Neuronal stem cell (in vitro differentiated cells): Measurements from ENCODE around the gene AMOTL2. TPM values are rescaled to one million over a fixed set of nuclear protein-coding genes. Genes with fewer than 3 reads are reported as not detected.

Experiments used
- DNase-seq: peaks from one replicate; pipeline ENCODE4 v3.0.0-alpha.2; 2013; ENCODE audit warnings: low spot score
- H2AFZ ChIP-seq: one replicate; pipeline ENCODE4 v1.6.1; 2013; ENCODE audit warnings: mild to moderate bottlenecking, low read length, inconsistent platforms
- H2AK5ac ChIP-seq: 2 replicates; pipeline ENCODE4 v1.6.1; 2013; ENCODE audit warnings: low read depth, mild to moderate bottlenecking, inconsistent platforms, low read length, moderate library complexity, mixed read lengths
- H2BK120ac ChIP-seq: 2 replicates; pipeline ENCODE4 v1.6.1; 2013; ENCODE audit warnings: low read depth, mild to moderate bottlenecking, inconsistent platforms, low read length, moderate library complexity, mixed read lengths
- H2BK12ac ChIP-seq: one replicate; pipeline ENCODE4 v1.6.1; 2013; ENCODE audit warnings: low read length, inconsistent platforms
- H2BK15ac ChIP-seq: 2 replicates; pipeline ENCODE4 v1.6.1; 2013; ENCODE audit warnings: mild to moderate bottlenecking, low read length, inconsistent platforms, mixed read lengths
- H2BK5ac ChIP-seq: one replicate; pipeline ENCODE4 v1.6.1; 2013; ENCODE audit warnings: inconsistent platforms, mild to moderate bottlenecking, low read length, moderate library complexity
- H3K14ac ChIP-seq: one replicate; pipeline ENCODE4 v1.6.1; 2013; ENCODE audit warnings: low read length, inconsistent platforms
- H3K18ac ChIP-seq: 2 replicates; pipeline ENCODE4 v1.6.1; 2013; ENCODE audit warnings: low read length, inconsistent platforms
- H3K23ac ChIP-seq: 2 replicates; pipeline ENCODE4 v1.6.1; 2013; ENCODE audit warnings: low read depth, mild to moderate bottlenecking, mixed read lengths, low read length, inconsistent platforms; ENCODE audit not compliant: poor library complexity
- H3K27ac ChIP-seq: replicated peaks from 3 replicates; pipeline ENCODE4 v1.5.1; 2013; ENCODE audit warnings: low read length, inconsistent platforms
- H3K27me3 ChIP-seq, 3 experiments: 2 replicates each; pipeline ENCODE4 v1.6.1; 2013; ENCODE audit warnings: low read length in 3 of 3, mild to moderate bottlenecking in 2 of 3, inconsistent platforms in 1 of 3, low read depth in 1 of 3, mixed read lengths in 1 of 3, moderate library complexity in 1 of 3; ENCODE audit not compliant: control insufficient read depth in 3 of 3, insufficient read depth in 3 of 3
- H3K36me3 ChIP-seq, 2 donors: replicated peaks in 1 of 2; 2 replicates each; pipeline ENCODE4 v1.6.1; 2013; ENCODE audit warnings: low read length in 2 of 2; ENCODE audit not compliant: control insufficient read depth in 2 of 2, insufficient read depth in 2 of 2
- H3K4ac ChIP-seq: 2 replicates; pipeline ENCODE4 v1.6.1; 2013; ENCODE audit warnings: inconsistent platforms, mild to moderate bottlenecking, low read length, moderate library complexity
- H3K4me1 ChIP-seq, 2 donors: 1 replicate in 1 of 2; 2 replicates in 1 of 2; pipeline ENCODE4 v1.6.1; 2013; ENCODE audit warnings: low read length in 2 of 2, low read depth in 1 of 2; ENCODE audit not compliant: control insufficient read depth in 2 of 2, insufficient read depth in 1 of 2
- H3K4me2 ChIP-seq: one replicate; pipeline ENCODE4 v1.6.1; 2013; ENCODE audit warnings: mild to moderate bottlenecking, low read length, inconsistent platforms; ENCODE audit not compliant: insufficient read depth, poor library complexity, severe bottlenecking
- H3K4me3 ChIP-seq, 2 donors: 2 replicates each; pipeline ENCODE4 v1.5.1; 2013; ENCODE audit warnings: low read length in 2 of 2, mild to moderate bottlenecking in 2 of 2, inconsistent platforms in 1 of 2, moderate library complexity in 1 of 2
- H3K79me1 ChIP-seq: one replicate; pipeline ENCODE4 v1.6.1; 2013; ENCODE audit warnings: low read depth, mild to moderate bottlenecking, inconsistent platforms, low read length, moderate library complexity
- H3K9ac ChIP-seq: one replicate; pipeline ENCODE4 v1.6.1; 2013; ENCODE audit warnings: mild to moderate bottlenecking, low read depth, low read length, inconsistent platforms; ENCODE audit not compliant: poor library complexity
- H3K9me3 ChIP-seq, 2 donors: replicated peaks in 1 of 2; 2 replicates each; pipeline versions ENCODE3 to v1.6.1; 2013; ENCODE audit warnings: low read length in 2 of 2, mild to moderate bottlenecking in 2 of 2, inconsistent platforms in 1 of 2, low read depth in 1 of 2, mixed read lengths in 1 of 2, moderate library complexity in 1 of 2; ENCODE audit not compliant: control insufficient read depth in 2 of 2, insufficient read depth in 1 of 2
- H4K8ac ChIP-seq: one replicate; pipeline ENCODE4 v1.6.1; 2013; ENCODE audit warnings: low read depth, mild to moderate bottlenecking, inconsistent platforms, low read length, moderate library complexity
- H4K91ac ChIP-seq: one replicate; pipeline ENCODE4 v1.6.1; 2013; ENCODE audit warnings: low read length, low read depth, mild to moderate bottlenecking, inconsistent platforms; ENCODE audit not compliant: poor library complexity
- WGBS, 2 donors: extraction: QIAGEN DNeasy Blood & Tissue Kit; methylation state at CpG; one replicate each; pipeline ENCODE4 v1.1.7; 2013; ENCODE audit warnings: missing lambda C conversion rate in 2 of 2, mixed read lengths in 1 of 2; ENCODE audit not compliant: insufficient read length in 2 of 2, insufficient replicate concordance in 1 of 2; ENCODE audit errors: extremely low coverage in 2 of 2; 5-methylcytosine and 5-hydroxymethylcytosine counted together
- polyA plus RNA-seq, 2 experiments: library from polyadenylated mRNA; stranded (reverse); fragments of 200-250 nt; gene quantifications; one replicate each; pipeline ENCODE4 v1.2.3, GENCODE V29; 2013

AMOTL2 gene
- 61.7 TPM for polyA plus RNA-seq (2013, experiment 1 of 2)
- 60.5 TPM for polyA plus RNA-seq (2013, experiment 2 of 2)

- H3K18ac ChIP-seq = peak within 1 kb of the TSS; percentile 100
- WGBS, 2 donors = no CpG with 5 or more reads among the region's 78 CpGs
- peak within 1 kb of the TSS; percentile 88 for H3K4me2 ChIP-seq
- H3K36me3 ChIP-seq = peaks cover 24 to 34% of the 10 kb centered on the region in 2 donors
- H2BK120ac ChIP-seq = peak within 1 kb of the TSS; percentile 99
- H2AK5ac ChIP-seq = peak within 1 kb of the TSS; percentile 96
- H2AFZ ChIP-seq = peak within 1 kb of the TSS; percentile 95
- peak within 1 kb of the TSS; percentile 99 for H3K9ac ChIP-seq
- peak within 1 kb of the TSS; percentile 99 for H3K27ac ChIP-seq
- peak within 1 kb of the TSS; percentile 99 for H2BK5ac ChIP-seq
- peak within 1 kb of the TSS; percentile 97 for H4K8ac ChIP-seq
- peak within 1 kb of the TSS; percentile 82 for H4K91ac ChIP-seq
- DNase-seq = peak; percentile 96
- peaks cover 7% of the 10 kb centered on the region for H3K79me1 ChIP-seq
- peak within 1 kb of the TSS; percentile 93 for H2BK15ac ChIP-seq
- peak within 1 kb of the TSS; percentile 97 to 99 for H3K4me3 ChIP-seq
- peak within 1 kb of the TSS; percentile 90 for H3K23ac ChIP-seq
- H3K9me3 ChIP-seq = no peaks in the 10 kb centered on the region
- peaks cover 0 to 21% (median 4%) of the 10 kb centered on the region in 3 experiments for H3K27me3 ChIP-seq
- peaks cover 19 to 44% of the 10 kb centered on the region in 2 donors for H3K4me1 ChIP-seq
- H3K14ac ChIP-seq = peak within 1 kb of the TSS; percentile 56
- peak within 1 kb of the TSS; percentile 76 for H2BK12ac ChIP-seq
- peak within 1 kb of the TSS; percentile 91 for H3K4ac ChIP-seq
These were observed at the start of gene AMOTL2 for GRCh38 chr3:134374105-134374790. Gene AMOTL2, minus strand, starts transcription at chr3:134374447. Its CDS starts 3,014 bp downstream, at chr3:134371433.

DNA sequence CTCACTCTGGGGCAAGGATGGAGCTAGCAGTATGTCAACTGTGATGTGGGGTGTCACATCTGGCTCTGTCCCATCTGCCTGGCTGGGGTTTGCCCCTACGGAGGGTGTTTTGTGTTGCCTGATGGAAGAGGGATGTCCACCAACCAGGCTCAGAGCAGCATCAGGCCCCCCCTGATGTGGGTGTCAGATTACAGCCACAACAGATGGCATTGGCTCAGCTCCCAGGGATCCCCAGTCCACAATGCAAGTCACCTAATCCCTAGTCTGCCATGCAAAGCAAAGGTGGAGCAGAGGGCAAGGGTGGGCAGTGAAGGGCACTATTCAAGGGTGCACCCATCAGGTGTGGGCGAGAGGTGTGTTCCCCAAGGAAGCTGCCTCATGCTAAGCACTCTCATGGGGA, 48.9 kb upstream of the AMOTL2 start:
- Histone ChIP-seq H3K4me3 (no peak overlapping the region), H3K23ac (no peak overlapping the region), H3K9me3 (no peaks in the 10 kb centered on the region), H3K79me1 (no peaks in the 10 kb centered on the region), H3K27ac (no peak overlapping the region), H2BK12ac (no peak overlapping the region), H3K27me3 (peaks cover 0 to 47% (median 0%) of the 10 kb centered on the region in 3 experiments), H3K4me1 (peaks cover 0 to 14% of the 10 kb centered on the region in 2 donors), H3K4me2 (no peak overlapping the region), H2BK5ac (no peak overlapping the region), H3K9ac (no peak overlapping the region), H3K14ac (no peak overlapping the region), H4K8ac (no peak overlapping the region), H3K18ac (no peak overlapping the region), H2AFZ (no peak overlapping the region), H2AK5ac (no peak overlapping the region), H2BK15ac (no peak overlapping the region), H3K4ac (no peak overlapping the region), H4K91ac (no peak overlapping the region), H2BK120ac (no peak overlapping the region), H3K36me3 (no peaks in the 10 kb centered on the region)
- DNase-seq = no peak
- WGBS, 2 donors = no CpG with 5 or more reads among the region's 2 CpGs

GRCh38 chr3:134419960-134420321, 45.7 kb upstream of the AMOTL2 start:
- Histone ChIP-seq H3K27me3 (peaks cover 0 to 38% (median 0%) of the 10 kb centered on the region in 3 experiments), H2BK15ac (no peak overlapping the region), H2AK5ac (no peak overlapping the region), H3K9ac (no peak overlapping the region), H3K18ac (peak overlapping the region; percentile 23), H3K79me1 (no peaks in the 10 kb centered on the region), H3K4me1 (peaks cover 0 to 14% of the 10 kb centered on the region in 2 donors), H3K4me3 (no peak overlapping the region), H2BK120ac (no peak overlapping the region), H3K36me3 (no peaks in the 10 kb centered on the region), H3K27ac (no peak overlapping the region), H3K14ac (no peak overlapping the region), H3K4me2 (no peak overlapping the region), H4K91ac (no peak overlapping the region), H2AFZ (peak overlapping the region; percentile 51), H2BK12ac (no peak overlapping the region), H3K23ac (no peak overlapping the region), H2BK5ac (no peak overlapping the region), H3K9me3 (no peaks in the 10 kb centered on the region), H3K4ac (no peak overlapping the region), H4K8ac (no peak overlapping the region)
- no CpG with 5 or more reads among the region's 5 CpGs for WGBS, 2 donors
- no peak for DNase-seq

DNA sequence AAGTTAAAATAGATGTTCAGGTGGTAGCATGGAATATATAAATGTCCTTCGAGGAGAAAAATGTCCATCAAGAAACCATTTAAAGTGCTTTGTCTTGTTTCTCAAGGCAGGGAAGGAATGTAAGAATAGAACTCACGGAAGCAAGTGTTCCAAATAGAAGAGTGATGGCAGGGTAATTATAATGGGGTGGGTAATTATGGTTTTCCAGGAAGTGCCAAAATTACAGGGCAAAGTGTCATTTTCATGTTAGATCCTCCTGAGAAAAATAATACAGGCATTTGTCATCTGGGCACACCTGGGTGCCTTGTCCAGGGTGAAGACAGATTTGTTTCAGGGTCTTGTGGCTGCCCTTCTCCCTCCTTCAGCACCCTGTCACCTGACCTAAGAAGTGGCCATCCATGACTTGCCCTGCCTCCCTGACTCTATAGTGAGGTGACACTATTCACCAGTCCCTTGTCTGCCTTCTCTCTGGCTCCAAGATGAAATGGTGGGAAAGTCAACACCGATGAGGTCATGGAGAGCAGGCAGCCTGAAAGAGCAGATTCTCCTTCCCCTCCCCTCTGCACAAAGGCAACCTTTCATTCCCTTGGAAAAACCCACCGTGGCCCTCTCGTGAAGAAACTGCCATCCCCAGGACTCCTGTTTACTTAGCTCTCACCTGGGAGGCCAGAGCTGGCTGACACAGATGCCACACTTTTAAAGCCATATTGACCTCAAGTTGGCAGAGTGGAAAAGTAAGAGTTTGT, 45.1 kb upstream of the AMOTL2 start:
- DNase-seq = no peak
- no peak overlapping the region for H2BK12ac ChIP-seq
- H2AK5ac ChIP-seq = no peak overlapping the region
- no peak overlapping the region for H3K4ac ChIP-seq
- H3K14ac ChIP-seq = no peak overlapping the region
- H3K18ac ChIP-seq = no peak overlapping the region
- no peak overlapping the region for H2BK120ac ChIP-seq
- H2BK15ac ChIP-seq = no peak overlapping the region
- no peak overlapping the region for H4K8ac ChIP-seq
- H3K4me3 ChIP-seq = no peak overlapping the region
- H3K27ac ChIP-seq = no peak overlapping the region
- H4K91ac ChIP-seq = no peak overlapping the region
- no peaks in the 10 kb centered on the region for H3K36me3 ChIP-seq
- H3K4me2 ChIP-seq = no peak overlapping the region
- peak overlapping the region; percentile 51 for H2AFZ ChIP-seq
- no CpG with 5 or more reads among the region's 5 CpGs for WGBS, 2 donors
- H3K23ac ChIP-seq = no peak overlapping the region
- H3K4me1 ChIP-seq = peaks cover 0 to 14% of the 10 kb centered on the region in 2 donors
- H2BK5ac ChIP-seq = no peak overlapping the region
- H3K79me1 ChIP-seq = no peaks in the 10 kb centered on the region
- H3K27me3 ChIP-seq = peaks cover 0 to 37% (median 0%) of the 10 kb centered on the region in 3 experiments
- H3K9me3 ChIP-seq = peaks cover 3% of the 10 kb centered on the region in 2 donors
- no peak overlapping the region for H3K9ac ChIP-seq
